H9 (cell line): Measurements from ENCODE around the gene CKM. TPM values are rescaled to one million over a fixed set of nuclear protein-coding genes. Genes with fewer than 3 reads are reported as not detected.

Source experiments
- DNase-seq: peaks from one replicate; pipeline ENCODE4 v3.0.0-alpha.2; 2017
- H2AFZ ChIP-seq: one replicate; pipeline ENCODE4 v1.6.1; 2013; ENCODE audit warnings: mild to moderate bottlenecking, low read length, control low read depth, moderate library complexity
- H2AK5ac ChIP-seq: 2 replicates; pipeline ENCODE4 v1.6.1; 2013; ENCODE audit warnings: low read length, control low read depth, mixed read lengths; ENCODE audit not compliant: insufficient read length
- H2BK120ac ChIP-seq: one replicate; pipeline ENCODE4 v1.6.1; 2013; ENCODE audit warnings: low read depth, mild to moderate bottlenecking, low read length, control low read depth, inconsistent platforms; ENCODE audit not compliant: poor library complexity, severe bottlenecking
- H2BK12ac ChIP-seq: 2 replicates; pipeline ENCODE4 v1.6.1; 2013; ENCODE audit warnings: low read length, control low read depth, mixed read lengths, low read depth; ENCODE audit not compliant: insufficient read length
- H2BK15ac ChIP-seq: 2 replicates; pipeline ENCODE4 v1.6.1; 2013; ENCODE audit warnings: low read depth, low read length, control low read depth
- H2BK20ac ChIP-seq: one replicate; pipeline ENCODE4 v1.6.1; 2013; ENCODE audit warnings: low read depth, mild to moderate bottlenecking, low read length, control low read depth, inconsistent platforms; ENCODE audit not compliant: poor library complexity, severe bottlenecking
- H2BK5ac ChIP-seq: 2 replicates; pipeline ENCODE4 v1.6.1; 2013; ENCODE audit warnings: low read length, control low read depth, mixed read lengths; ENCODE audit not compliant: insufficient read length
- H3K14ac ChIP-seq: 2 replicates; pipeline ENCODE4 v1.6.1; 2013; ENCODE audit warnings: low read length, control low read depth; ENCODE audit not compliant: insufficient read depth
- H3K18ac ChIP-seq: 2 replicates; pipeline ENCODE4 v1.6.1; 2013; ENCODE audit warnings: low read depth, mild to moderate bottlenecking, mixed read lengths, low read length, control low read depth; ENCODE audit not compliant: insufficient read length
- H3K23ac ChIP-seq: 2 replicates; pipeline ENCODE4 v1.6.1; 2013; ENCODE audit warnings: low read length, control low read depth, mixed read lengths, low read depth; ENCODE audit not compliant: insufficient read length
- H3K23me2 ChIP-seq: 2 replicates; pipeline ENCODE4 v1.6.1; 2013; ENCODE audit warnings: low read depth, mild to moderate bottlenecking, mixed read lengths, low read length, control low read depth; ENCODE audit not compliant: insufficient read length, poor library complexity, severe bottlenecking
- H3K27ac ChIP-seq: 2 replicates; pipeline ENCODE4 v1.5.1; 2013; ENCODE audit warnings: low read length, control low read depth, mixed read lengths, low read depth; ENCODE audit not compliant: insufficient read length
- H3K27me3 ChIP-seq: 2 replicates; pipeline ENCODE4 v1.6.1; 2013; ENCODE audit warnings: low read length, control low read depth, inconsistent platforms; ENCODE audit not compliant: insufficient read depth
- H3K4ac ChIP-seq: 2 replicates; pipeline ENCODE4 v1.6.1; 2013; ENCODE audit warnings: low read depth, mild to moderate bottlenecking, control low read depth, inconsistent platforms, low read length, moderate library complexity
- H3K4me1 ChIP-seq: 2 replicates; pipeline ENCODE4 v1.6.1; 2013; ENCODE audit warnings: low read length, control low read depth, inconsistent platforms; ENCODE audit not compliant: insufficient read depth
- H3K4me2 ChIP-seq: 2 replicates; pipeline ENCODE4 v1.6.1; 2013; ENCODE audit warnings: low read length, control low read depth, mixed read lengths; ENCODE audit not compliant: insufficient read length, insufficient read depth
- H3K56ac ChIP-seq: 2 replicates; pipeline ENCODE4 v1.6.1; 2013; ENCODE audit warnings: low read depth, mild to moderate bottlenecking, mixed read lengths, low read length, control low read depth; ENCODE audit not compliant: insufficient read length
- H3K79me1 ChIP-seq: 2 replicates; pipeline ENCODE4 v1.6.1; 2013; ENCODE audit warnings: low read depth, mild to moderate bottlenecking, moderate library complexity, low read length, control low read depth, inconsistent platforms; ENCODE audit not compliant: insufficient read depth, poor library complexity, severe bottlenecking
- H3K79me2 ChIP-seq: 2 replicates; pipeline ENCODE4 v1.6.1; 2013; ENCODE audit warnings: low read length, control low read depth, inconsistent platforms; ENCODE audit not compliant: insufficient read depth
- H3K9ac ChIP-seq: 2 replicates; pipeline ENCODE4 v1.6.1; 2013; ENCODE audit warnings: low read length, control low read depth, mixed read lengths; ENCODE audit not compliant: insufficient read length; ENCODE audit errors: extremely low read depth
- H3K9me3 ChIP-seq: one replicate; pipeline ENCODE4 v1.6.1; 2013; ENCODE audit warnings: low read depth, low read length, inconsistent platforms; ENCODE audit not compliant: control insufficient read depth
- H3T11ph ChIP-seq: one replicate; pipeline ENCODE4 v1.6.1; 2013; ENCODE audit warnings: mild to moderate bottlenecking, low read length, control low read depth, inconsistent platforms
- H4K20me1 ChIP-seq: one replicate; pipeline ENCODE4 v1.6.1; 2013; ENCODE audit not compliant: control insufficient read depth, insufficient read length, insufficient read depth
- H4K5ac ChIP-seq: 2 replicates; pipeline ENCODE4 v1.6.1; 2013; ENCODE audit warnings: low read depth, mild to moderate bottlenecking, mixed read lengths, low read length, control low read depth; ENCODE audit not compliant: insufficient read length
- H4K8ac ChIP-seq: replicated peaks from 2 replicates; pipeline ENCODE4 v1.6.1; 2013; ENCODE audit warnings: low read length, control low read depth, mixed read lengths, low read depth; ENCODE audit not compliant: insufficient read length
- H4K91ac ChIP-seq: 2 replicates; pipeline ENCODE4 v1.6.1; 2013; ENCODE audit warnings: low read depth, mild to moderate bottlenecking, moderate library complexity, mixed read lengths, low read length, control low read depth; ENCODE audit not compliant: insufficient read length
- H3K27ac Mint-ChIP-seq, 3 experiments: 2 replicates in 2 of 3; 3 replicates in 1 of 3; pipeline ENCODE4 v1.8.0; 2020 to 2021; ENCODE audit warnings: mixed read lengths in 3 of 3, mild to moderate bottlenecking in 1 of 3, moderate library complexity in 1 of 3
- H3K27me3 Mint-ChIP-seq: 2 replicates; pipeline ENCODE4 v1.8.0; 2021; ENCODE audit warnings: low read depth, mild to moderate bottlenecking, moderate library complexity, mixed read lengths
- H3K36me3 Mint-ChIP-seq, 3 experiments: 2 replicates in 2 of 3; 3 replicates in 1 of 3; pipeline ENCODE4 v1.8.0; 2020 to 2021; ENCODE audit warnings: low read depth in 3 of 3, mixed read lengths in 3 of 3; ENCODE audit not compliant: insufficient read depth in 1 of 3
- H3K4me1 Mint-ChIP-seq, 2 experiments: 2 replicates each; pipeline ENCODE4 v1.8.0; 2020; ENCODE audit warnings: mixed read lengths in 2 of 2
- H3K4me3 Mint-ChIP-seq, 2 experiments: 2 replicates in 1 of 2; 3 replicates in 1 of 2; pipeline ENCODE4 v1.8.0; 2020 to 2021; ENCODE audit warnings: mild to moderate bottlenecking in 2 of 2, mixed read lengths in 2 of 2, moderate library complexity in 1 of 2
- H3K9me3 Mint-ChIP-seq, 2 experiments: 2 replicates in 1 of 2; 3 replicates in 1 of 2; pipeline ENCODE4 v1.8.0; 2020; ENCODE audit warnings: mild to moderate bottlenecking in 2 of 2, mixed read lengths in 2 of 2, moderate library complexity in 1 of 2
- CTCF ChIP-seq: fragments of 200-600 bp; sonication (generic); conservative IDR thresholded peaks from 3 replicates; pipeline ENCODE4 v1.8.0; 2021; ENCODE audit warnings: antibody characterized with exemption, mild to moderate bottlenecking
- WGBS: extraction: QIAGEN DNeasy Blood & Tissue Kit; methylation state at CpG from one replicate; pipeline ENCODE4 v1.1.7; 2013; ENCODE audit warnings: missing lambda C conversion rate, low lambda C conversion rate, mixed read lengths; ENCODE audit not compliant: insufficient read length; ENCODE audit errors: extremely low coverage; 5-methylcytosine and 5-hydroxymethylcytosine counted together
- total RNA-seq: library from RNA; stranded (reverse); gene quantifications from 2 replicates; pipeline ENCODE4 v1.2.1, GENCODE V29; 2021

CKM gene
- total RNA-seq, 1 experiment from 2014 or later = not detected

- Mint-ChIP-seq H3K27me3 (peaks cover 4% of the 10 kb centered on the region), H3K9me3 (no peaks in the 10 kb centered on the region), H3K27ac (no peak overlapping the region), H3K36me3 (peaks cover 23 to 51% (median 29%) of the 10 kb centered on the region in 3 experiments), H3K4me1 (peaks cover 0 to 4% of the 10 kb centered on the region in 2 experiments; a peak in 2 of 4 replicates), H3K4me3 (no peak overlapping the region)
- no peak overlapping the region for H2AFZ ChIP-seq
- H2BK20ac ChIP-seq = no peak overlapping the region
- H3K4me2 ChIP-seq = no peak overlapping the region
- H3K23me2 ChIP-seq = no peaks in the 10 kb centered on the region
- no peak overlapping the region for H3K56ac ChIP-seq
- no peak for TF ChIP-seq CTCF
- H4K5ac ChIP-seq = no peak overlapping the region
- H4K91ac ChIP-seq = no peak overlapping the region
- no peak overlapping the region for H4K8ac ChIP-seq
- no peak overlapping the region for H2BK120ac ChIP-seq
- H2AK5ac ChIP-seq = no peak overlapping the region
- no peaks in the 10 kb centered on the region for H3K79me2 ChIP-seq
- DNase-seq = no peak
- no peaks in the 10 kb centered on the region for H3K4me1 ChIP-seq
- H2BK15ac ChIP-seq = no peak overlapping the region
- no peak overlapping the region for H3K27ac ChIP-seq
- no peak overlapping the region for H3K23ac ChIP-seq
- no peaks in the 10 kb centered on the region for H3K27me3 ChIP-seq
- H3K79me1 ChIP-seq = no peaks in the 10 kb centered on the region
- no peaks in the 10 kb centered on the region for H4K20me1 ChIP-seq
- no peak overlapping the region for H2BK5ac ChIP-seq
- H3K9me3 ChIP-seq = no peaks in the 10 kb centered on the region
- no peak overlapping the region for H3K18ac ChIP-seq
- no peak overlapping the region for H3K4ac ChIP-seq
- H3T11ph ChIP-seq = no peak overlapping the region
- H2BK12ac ChIP-seq = no peak overlapping the region
- WGBS = no CpG with 5 or more reads among the region's 18 CpGs
- H3K14ac ChIP-seq = no peak overlapping the region
- no peak overlapping the region for H3K9ac ChIP-seq
These were observed 25.0 kb downstream of the CKM start for GRCh38 chr19:45297674-45298073.
